K562 (cell line): ENCODE results near the gene MED16. TPM values are rescaled to one million over a fixed set of nuclear protein-coding genes. Genes with fewer than 3 reads are reported as not detected.

Source experiments
- CBX1 ChIP-seq: sonication (generic); IDR thresholded peaks from 2 replicates; pipeline ENCODE4 v1.6.1; 2016; ENCODE audit warnings: antibody characterized with exemption, low read depth, mild to moderate bottlenecking
- CTCFL ChIP-seq: IDR thresholded peaks from 2 replicates; pipeline ENCODE4 v1.6.1; 2011; ENCODE audit warnings: borderline replicate concordance, low read depth, mild to moderate bottlenecking, moderate library complexity, low read length; ENCODE audit not compliant: insufficient read depth, poor library complexity, severe bottlenecking
- E2F1 ChIP-seq: sonication (generic); formaldehyde crosslinking; IDR thresholded peaks from 2 replicates; pipeline ENCODE4 v1.8.1; 2023; ENCODE audit warnings: mild to moderate bottlenecking, missing genetic modification reagents, moderate library complexity
- GABPB1 ChIP-seq: sonication (generic); formaldehyde crosslinking; IDR thresholded peaks from 2 replicates; pipeline ENCODE4 v1.8.0; 2022; ENCODE audit warnings: mild to moderate bottlenecking, missing genetic modification reagents
- HDAC1 ChIP-seq, 2 experiments: fragments of 450-650 bp; IDR thresholded peaks; 2 replicates each; pipeline ENCODE4 v1.6.1; 2016 to 2017; ENCODE audit warnings: inconsistent platforms in 1 of 2, mild to moderate bottlenecking in 1 of 2, moderate library complexity in 1 of 2
- HDAC2 ChIP-seq: fragments of 450-650 bp; IDR thresholded peaks from 2 replicates; pipeline ENCODE4 v1.6.1; 2016; ENCODE audit warnings: mild to moderate bottlenecking
- MITF ChIP-seq: IDR thresholded peaks from 2 replicates; pipeline ENCODE4 v1.6.1; 2014; ENCODE audit warnings: antibody characterized with exemption
- MXD1 ChIP-seq: fragments of 250-450 bp; sonication (Bioruptor Pico); IDR thresholded peaks from 2 replicates; pipeline ENCODE4 v1.8.0; 2021; ENCODE audit warnings: borderline replicate concordance, mild to moderate bottlenecking, moderate library complexity; ENCODE audit not compliant: poor library complexity, severe bottlenecking
- PKNOX1 ChIP-seq: fragments of 450-650 bp; IDR thresholded peaks from 2 replicates; pipeline ENCODE4 v1.6.1; 2016
- PTBP1 ChIP-seq: fragments of 200-400 bp; formaldehyde crosslinking; IDR thresholded peaks from 2 replicates; pipeline ENCODE4 v1.6.1; 2017; ENCODE audit warnings: low read depth, low read length
- TARDBP ChIP-seq: fragments of 450-650 bp; IDR thresholded peaks from 2 replicates; pipeline ENCODE4 v1.6.1; 2016
- TRIM25 ChIP-seq: fragments of 450-650 bp; IDR thresholded peaks from 2 replicates; pipeline ENCODE4 v1.7.0; 2016; ENCODE audit warnings: borderline replicate concordance
- ZBTB49 ChIP-seq: sonication (generic); formaldehyde crosslinking; IDR thresholded peaks from 2 replicates; pipeline ENCODE4 v1.8.0; 2022; ENCODE audit warnings: missing genetic modification reagents, mild to moderate bottlenecking, borderline replicate concordance
- ZNF239 ChIP-seq: fragments of 250-450 bp; sonication (Bioruptor Pico); IDR thresholded peaks from 2 replicates; pipeline ENCODE4 v1.4.0; 2020; ENCODE audit warnings: mild to moderate bottlenecking
- ZNF778 ChIP-seq: fragments of 450-650 bp; formaldehyde crosslinking; IDR thresholded peaks from 2 replicates; pipeline ENCODE4 v1.4.0; 2020; ENCODE audit warnings: mild to moderate bottlenecking, moderate library complexity
- polyA plus RNA-seq, 8 experiments: library from polyadenylated mRNA; depleted of rRNA in 4 of 8; stranded (reverse) in 5 of 8; unstranded in 3 of 8; fragments of >200 nt; fragmentation: Nextera tagmentation in 2 of 8; fragmentation: Illumina TruSeq in 1 of 8; extraction: Ambion mirVana in 2 of 8; extraction: Trizol in 1 of 8; gene quantifications; 2 replicates each; pipeline versions ENCODE4 v1.2.1 to v1.2.3, GENCODE V29; 2011 to 2014; ENCODE audit warnings: inconsistent platforms in 1 of 8, missing spikeins in 1 of 8
- total RNA-seq, 7 experiments: library from RNA; depleted of rRNA in 6 of 7; stranded (reverse); fragments of >200 nt in 6 of 7; fragmentation: Illumina TruSeq in 2 of 7; extraction: Trizol in 2 of 7; gene quantifications; 2 replicates each; pipeline versions ENCODE4 v1.2.1 to v1.2.3, GENCODE V29; 2011 to 2021; ENCODE audit warnings: low replicate concordance in 1 of 7

The MED16 gene
- total and polyA plus RNA-seq, 9 of the 15 experiments (the other 6 are each of a cell fraction or from before 2014, with no cell fraction given) = 0.89 to 59.9 (median 8.6) TPM

GRCh38 chr19:831407-832369 is 61.3 kb downstream of the MED16 start (continued):
- TF ChIP-seq HDAC2 (peak; percentile 59), TARDBP (no peak), MITF (no peak), PKNOX1 (peak; percentile 32; the same call in 1 of the 2 replicates), TRIM25 (no peak), MXD1 (CRISPR knock-in tag) (no peak), HDAC1 (IDR thresholded peaks at IDR 0.05) (0 out of 4 replicates have a peak, but pooled peaks have one; percentile 16 to 38), CTCFL (no peak), GABPB1 (CRISPR knock-in tag) (no peak), CBX1 (0 out of 2 replicates have a peak, but pooled peaks have one; percentile 31), ZBTB49 (CRISPR knock-in tag) (no peak), ZNF778 (CRISPR knock-in tag) (no peak), ZNF239 (CRISPR knock-in tag) (no peak), E2F1 (CRISPR knock-in tag) (no peak), PTBP1 (0 out of 2 replicates have a peak, but pooled peaks have one; percentile 25)
